Cerebellar nuclear complex (tissue), 1 donor: Measurements from ENCODE around the gene DSN1.
"Not testable (repeated sequence)": the region's sequence is repeated elsewhere in the genome, so short reads cannot be mapped to it uniquely, and the experiment has no call there.

Experiments used
- DNase-seq, 2 experiments: peaks; one replicate each; lab custom pipeline; 2025; lab: John Stamatoyannopoulos, UW

The DSN1 gene, protein sequence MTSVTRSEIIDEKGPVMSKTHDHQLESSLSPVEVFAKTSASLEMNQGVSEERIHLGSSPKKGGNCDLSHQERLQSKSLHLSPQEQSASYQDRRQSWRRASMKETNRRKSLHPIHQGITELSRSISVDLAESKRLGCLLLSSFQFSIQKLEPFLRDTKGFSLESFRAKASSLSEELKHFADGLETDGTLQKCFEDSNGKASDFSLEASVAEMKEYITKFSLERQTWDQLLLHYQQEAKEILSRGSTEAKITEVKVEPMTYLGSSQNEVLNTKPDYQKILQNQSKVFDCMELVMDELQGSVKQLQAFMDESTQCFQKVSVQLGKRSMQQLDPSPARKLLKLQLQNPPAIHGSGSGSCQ

DNA sequence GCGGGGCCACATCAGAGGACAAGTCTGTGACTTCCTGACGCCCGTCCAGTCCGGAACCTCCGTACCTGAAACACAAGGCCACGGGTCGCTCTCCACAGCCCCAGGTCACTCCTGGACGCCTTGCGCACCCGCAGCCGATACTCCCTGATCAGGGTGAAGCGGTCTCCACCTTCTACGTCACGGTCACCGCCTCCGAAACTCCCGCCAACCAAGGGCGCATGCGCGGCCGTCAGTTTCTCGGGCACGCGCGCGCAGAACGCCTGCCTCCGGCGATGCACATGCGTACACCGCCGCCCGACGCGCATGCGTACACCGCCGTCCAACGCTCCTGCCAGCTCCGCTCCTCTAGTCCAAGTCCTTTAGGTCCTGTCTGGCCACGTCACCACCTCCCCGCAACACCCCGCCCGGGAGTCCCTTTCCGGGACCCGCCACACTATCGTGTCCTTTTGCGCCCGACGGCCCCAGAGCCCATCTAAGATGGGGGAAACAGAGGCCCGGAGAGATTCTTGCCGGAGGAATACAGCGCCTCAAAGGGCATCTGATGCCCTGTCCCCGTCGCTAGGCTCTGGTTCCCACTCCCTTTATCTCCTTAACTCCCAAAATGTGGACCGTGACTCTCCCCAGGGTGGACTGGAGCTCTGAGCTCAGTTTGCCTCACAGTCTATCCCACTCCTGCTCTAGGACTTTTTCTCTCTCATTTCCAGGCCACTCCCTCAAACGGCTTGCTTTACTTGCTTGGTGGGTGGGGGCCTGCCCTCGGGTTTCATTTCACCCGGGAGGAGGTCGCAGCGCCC is at the start of gene DSN1:
DSN1 (minus strand) TSS at position 167 of the 794 bp plus-strand sequence. CDS start 2,305 bp downstream, outside the sequence.
- DNase-seq = peak in 1 of 2 experiments; percentile 63

DNA sequence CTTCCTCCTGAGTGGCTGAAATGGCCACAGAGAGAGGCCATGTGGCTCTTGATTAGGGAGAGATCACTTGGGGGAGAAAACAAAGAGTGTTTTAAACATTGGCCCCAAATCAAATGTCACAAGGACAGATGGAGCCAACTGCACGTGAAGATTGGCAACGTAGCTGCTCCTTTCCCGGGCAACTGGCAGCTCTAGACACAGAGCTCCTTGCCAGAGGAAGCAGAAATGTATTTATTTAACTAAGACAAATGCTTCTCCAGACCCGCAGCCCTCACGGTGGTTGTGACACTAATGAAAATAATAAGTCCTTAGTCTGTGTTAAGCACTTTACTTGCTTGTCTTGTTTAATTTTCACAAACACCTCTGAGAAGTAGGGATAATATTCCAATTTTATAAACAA is 49.6 kb upstream of the DSN1 start:
- peak; percentile 48 to 76 for DNase-seq

DNA sequence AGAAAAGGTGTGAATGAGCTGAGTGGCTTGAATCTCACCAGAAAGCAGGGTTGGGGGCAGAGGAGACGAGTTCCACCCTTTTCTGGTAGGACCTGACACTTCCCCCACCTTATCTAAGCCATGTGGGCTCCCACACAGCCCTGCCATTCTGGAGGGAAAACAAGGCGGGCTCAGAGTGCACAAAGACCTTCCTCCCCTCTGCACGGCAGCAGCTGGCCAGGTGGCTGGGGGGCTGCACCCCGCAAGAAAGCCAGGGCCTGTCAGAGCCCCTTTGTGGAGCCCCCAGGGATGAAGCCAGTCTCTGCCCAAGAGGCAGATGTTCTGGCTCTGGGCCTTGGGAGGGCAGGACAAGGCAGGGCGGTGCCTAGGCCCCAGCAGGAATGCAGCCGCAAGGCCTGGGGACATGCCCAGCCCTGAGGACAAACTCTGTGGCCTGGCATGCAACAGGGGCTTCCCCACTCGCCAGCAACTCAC is 48.4 kb upstream of the DSN1 start:
- no peak for DNase-seq

DNA sequence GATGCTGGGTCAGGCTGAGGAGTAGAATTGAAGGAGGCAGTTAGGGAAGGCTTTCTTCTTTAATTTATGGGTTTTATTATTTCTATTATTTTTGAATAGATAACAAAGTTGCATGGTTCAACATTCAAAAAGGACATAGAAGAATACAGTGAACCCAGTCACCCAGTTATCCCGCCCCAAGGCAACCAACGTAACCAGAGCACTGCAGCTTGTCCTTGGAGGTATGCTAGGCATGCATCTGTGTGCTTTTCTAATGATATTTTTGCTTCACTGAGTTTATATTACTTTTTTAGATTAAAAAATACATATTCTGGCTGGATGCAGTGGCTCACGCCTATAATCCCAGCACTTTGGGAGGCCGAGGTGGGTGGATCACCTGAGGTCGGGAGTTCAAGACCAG is 47.4 kb upstream of the DSN1 start:
- DNase-seq = no peak

DNA sequence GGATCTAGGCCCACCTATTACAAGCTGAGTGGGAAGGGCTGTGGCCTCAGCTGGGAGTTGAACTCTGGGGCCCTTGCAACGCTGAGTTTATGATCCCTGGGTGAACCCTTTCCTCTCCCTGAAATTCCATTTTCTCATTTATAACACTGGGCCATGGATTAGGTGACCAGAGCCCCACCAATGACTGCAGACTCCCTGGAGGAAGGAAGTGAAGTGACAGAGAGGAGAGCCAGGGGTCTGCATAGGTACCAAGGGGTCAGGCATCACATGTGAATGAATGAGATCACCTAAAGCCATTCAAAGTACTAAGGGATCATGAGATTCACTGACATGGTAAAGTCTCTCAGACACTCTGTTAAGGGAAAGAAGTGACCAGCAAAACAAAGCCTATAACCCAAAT is 46.5 kb upstream of the DSN1 start:
- no peak for DNase-seq

DNA sequence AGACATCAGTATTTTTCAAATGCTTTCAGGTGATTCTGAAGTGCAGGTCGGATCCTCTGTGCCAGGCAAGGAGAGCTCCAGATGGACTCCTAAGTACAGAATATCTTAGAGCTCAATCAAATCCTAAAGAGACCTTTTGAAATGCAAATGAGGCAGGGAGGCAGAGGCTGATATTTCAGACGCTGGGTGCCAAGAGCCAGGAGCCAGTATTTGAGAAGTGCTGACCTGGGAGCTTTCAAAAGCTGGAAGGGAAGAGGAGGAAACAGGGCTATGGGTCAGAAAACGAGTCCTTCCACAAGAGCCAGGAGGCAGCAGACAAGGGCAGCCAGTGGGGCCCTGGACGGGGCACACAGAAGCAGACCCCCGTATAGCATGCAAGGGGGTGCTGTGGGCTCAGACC is 46.1 kb upstream of the DSN1 start:
- no peak for DNase-seq

DNA sequence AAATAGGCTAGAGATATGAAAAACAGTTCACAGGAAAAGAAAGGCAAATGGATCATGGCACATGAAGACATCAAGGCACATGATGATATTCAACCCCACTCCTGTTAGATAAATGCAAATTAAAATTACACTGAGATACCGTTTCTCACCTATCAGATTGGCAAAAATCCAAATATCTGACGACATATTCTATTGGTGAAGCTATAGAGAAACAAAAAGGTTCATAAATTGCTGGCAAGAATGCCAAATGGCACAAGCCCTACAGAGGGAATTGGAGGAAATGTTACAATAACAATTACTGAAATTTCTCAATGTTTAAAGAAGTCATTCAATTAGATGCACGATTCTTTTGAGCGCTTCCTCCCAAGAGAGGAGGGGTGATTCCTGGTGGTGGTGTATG is 45.3 kb upstream of the DSN1 start:
- no peak for DNase-seq

DNA sequence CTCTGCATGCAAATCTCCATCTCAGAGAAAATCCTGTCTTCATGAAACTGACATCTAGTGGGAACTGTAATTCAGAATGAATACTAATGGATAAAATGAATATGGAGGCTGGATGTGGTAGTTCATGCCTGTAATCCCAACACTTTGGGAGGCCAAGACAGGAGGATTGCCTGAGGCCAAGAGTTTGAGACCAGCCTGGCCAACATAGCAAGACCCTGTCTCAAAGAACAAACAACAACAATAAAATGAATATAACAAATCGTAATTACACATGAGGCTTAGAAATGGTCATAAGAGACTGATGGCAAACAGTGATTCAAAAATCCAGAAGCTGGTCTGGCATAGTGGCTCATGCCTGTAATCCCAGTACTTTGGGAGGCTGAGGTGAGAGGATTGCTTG is 44.6 kb upstream of the DSN1 start:
- DNase-seq = no peak

DNA sequence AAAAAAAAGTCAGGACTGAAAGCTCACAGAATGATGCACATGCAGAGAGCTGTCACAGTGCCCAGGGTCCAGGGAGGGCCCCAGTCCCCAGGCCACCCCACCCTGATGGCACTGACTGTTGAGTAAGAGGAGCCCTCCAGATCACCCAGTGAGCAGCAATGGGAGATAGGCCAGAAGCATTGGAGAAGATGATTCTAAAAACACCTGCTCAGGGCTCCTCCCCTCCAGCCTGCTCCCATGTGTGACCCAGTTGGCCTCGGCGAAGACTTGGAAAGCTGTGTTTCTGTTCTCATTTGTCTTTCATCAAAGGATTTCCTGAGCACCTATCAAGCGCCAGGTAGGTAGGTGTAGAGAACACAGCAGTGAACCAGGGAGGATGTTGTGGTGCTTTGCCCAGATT is 43.9 kb upstream of the DSN1 start:
- peak in 1 of 2 experiments; percentile 36 for DNase-seq

DNA sequence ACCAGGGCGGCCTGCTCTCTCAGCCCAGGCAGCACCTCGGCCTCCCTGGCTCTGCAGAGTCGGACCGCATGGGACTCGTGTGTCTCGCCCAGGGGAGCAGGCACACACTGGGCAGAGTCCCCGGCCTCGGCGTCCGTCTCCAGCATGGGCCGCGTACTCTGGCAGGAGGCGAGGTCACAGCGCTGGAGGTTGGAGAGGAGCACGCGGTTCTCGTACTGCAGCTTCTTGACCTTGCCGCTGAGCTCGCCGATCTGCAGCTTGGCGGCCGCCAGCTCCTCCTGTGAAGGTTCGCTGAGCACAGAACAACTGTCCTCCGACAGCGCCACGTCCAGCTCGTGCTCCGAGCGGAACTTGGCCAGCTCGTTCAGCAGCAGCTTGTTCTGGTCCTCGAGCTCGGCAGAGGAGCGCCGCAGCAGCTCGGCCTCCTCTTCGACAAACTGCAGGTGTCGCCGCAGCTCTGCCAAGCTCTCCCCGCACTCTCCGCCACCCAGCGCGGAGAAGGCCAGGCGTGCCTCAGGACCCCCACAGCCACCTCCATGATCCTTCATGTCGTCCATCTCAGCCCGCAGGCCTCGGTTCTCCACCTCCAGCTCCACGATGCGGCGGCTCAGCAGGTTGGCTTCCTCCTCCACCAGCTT is 42.0 kb upstream of the DSN1 start:
- no peak for DNase-seq

DNA sequence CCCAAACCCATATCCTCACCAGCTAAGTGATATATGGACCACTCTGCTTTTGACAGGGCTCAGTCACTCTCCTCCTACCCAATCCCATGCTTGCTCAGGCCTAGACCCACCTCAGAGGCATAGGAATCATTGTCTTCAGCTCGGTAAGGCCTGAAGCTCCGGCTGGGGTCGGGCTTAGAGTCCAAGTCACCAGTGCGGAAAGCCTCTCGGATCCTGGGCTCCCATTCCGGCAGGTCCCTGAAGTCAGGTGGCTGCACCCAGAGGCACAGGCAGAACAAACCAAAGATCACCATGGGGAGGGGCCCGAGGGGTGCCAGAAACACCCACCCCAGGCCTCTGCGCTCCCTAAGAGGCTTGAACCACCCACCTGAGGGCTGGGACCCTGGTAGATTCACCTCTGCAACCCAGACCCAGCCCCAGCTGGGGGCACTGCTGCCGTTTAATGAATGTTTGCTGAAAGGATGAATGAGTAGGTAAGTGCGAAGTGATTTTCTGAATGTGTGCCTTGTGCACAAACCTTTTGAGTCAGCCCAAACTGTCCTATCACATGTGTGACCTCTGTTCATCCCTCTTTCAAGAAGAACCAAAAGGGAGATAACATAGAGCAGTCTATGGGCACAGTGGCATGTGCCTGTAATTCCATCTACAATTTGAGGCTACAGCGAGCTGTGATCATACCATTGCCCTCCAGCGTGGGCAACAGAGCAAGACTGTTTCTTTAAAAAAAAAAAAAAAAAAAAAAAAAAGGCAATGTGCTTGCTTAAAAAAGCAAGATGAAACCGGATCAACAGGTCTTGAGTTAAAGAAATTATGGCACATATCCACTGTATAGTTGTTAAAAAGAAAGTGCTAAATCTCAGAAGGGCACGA is 39.3 kb upstream of the DSN1 start:
- no peak for DNase-seq

DNA sequence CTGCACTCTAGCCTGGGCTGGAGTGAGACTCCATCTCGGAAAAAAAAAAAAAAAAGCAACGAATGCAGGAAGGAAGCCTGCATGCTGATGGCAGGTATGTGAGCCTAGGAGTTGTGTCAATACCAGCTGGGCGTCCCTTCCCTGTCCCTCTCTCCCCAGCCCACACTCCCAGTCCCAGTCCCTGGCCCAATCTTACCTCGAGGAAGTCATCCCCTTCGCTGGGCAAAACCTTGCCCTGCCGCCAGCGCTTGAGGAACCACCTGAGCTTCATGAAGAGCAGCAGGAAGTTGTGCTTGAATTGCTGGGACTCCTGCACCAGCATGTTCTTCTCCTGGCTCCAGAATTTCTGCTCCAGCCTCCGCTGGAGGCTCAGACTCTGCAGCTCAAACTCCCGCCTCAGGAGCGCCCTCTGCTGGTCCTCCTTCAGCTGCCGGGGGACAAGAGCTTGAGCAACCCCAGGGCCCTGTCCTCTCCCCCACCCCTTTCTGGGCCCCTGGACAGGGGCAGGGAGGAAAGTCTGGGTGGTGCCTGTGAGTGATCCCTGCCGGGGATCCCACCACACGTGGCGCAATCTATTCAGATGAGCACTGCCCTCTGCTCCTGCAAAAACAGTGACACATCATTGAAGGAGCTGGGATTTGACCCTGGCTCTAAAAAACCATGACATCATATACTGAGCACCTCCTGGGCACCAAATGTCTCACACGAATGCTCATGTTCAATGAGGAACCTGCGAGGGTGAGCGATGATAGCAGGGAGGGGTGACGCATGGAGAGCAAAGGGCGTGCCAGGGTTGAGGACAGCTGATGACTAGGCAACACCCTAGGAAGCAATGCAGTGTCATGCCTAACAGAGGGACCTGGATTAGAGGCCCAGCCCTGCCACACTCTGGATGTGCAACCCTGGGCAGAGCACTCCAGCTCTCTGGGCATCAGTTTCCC is 35.0 kb upstream of the DSN1 start:
- DNase-seq = no peak

DNA sequence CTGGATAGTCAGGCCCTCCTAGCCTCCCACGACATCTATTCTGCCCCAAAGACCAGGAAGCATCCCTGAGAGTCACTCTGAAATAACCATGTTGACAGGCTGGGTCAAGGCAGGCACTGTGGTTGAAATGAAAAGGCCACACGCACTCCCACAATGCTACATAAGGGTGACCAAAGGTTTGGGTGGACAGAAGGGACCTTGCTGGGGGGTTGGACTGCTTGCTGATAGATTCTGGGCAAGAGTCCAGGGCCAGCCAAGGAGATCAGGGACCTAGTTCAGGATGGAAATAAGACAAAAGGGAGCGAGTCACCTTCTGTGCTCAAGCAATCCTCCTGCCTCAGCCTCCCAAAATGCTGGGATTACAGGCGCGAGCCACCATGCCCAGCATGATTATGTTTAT is 32.5 kb upstream of the DSN1 start:
- DNase-seq = peak in 1 of 2 experiments; percentile 58

DNA sequence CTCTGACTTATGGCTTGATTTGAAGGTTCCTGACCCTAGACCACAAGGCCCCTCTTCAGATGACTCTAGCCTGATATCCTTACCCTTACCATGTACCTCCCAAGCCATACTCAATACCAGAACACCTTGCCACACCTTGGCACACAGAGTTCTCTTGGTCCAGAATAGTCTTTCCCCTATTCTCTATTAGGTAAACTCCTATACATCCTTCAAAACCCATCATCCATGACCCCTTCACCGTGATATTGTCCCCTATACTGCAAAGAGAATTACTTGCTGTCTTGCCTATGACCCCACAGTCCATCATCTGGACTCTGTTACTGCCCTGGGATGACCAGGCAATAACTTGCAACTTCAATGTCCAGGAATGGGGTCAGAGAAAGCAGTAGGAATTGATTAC is 31.8 kb upstream of the DSN1 start:
- DNase-seq = no peak

DNA sequence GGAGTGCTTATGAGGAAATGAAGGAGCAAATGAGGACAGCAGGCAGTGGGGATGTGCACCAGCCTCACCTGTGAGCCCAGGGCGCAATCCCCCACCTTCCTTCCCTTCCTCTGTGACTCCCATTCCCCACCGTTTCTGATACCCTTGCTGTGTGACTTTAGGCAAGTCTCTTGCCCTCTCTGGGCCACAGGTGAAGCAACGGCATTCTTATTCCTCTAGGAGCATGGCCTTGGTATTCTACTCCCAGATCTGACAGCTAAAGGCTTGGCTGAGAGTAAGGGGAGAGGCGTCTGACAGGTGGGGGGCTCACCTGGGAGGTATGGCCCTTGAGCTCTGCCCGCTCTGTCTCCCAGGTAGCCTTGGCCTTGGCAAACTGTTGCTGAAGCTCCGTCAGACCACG is 30.9 kb upstream of the DSN1 start:
- no peak for DNase-seq

DNA sequence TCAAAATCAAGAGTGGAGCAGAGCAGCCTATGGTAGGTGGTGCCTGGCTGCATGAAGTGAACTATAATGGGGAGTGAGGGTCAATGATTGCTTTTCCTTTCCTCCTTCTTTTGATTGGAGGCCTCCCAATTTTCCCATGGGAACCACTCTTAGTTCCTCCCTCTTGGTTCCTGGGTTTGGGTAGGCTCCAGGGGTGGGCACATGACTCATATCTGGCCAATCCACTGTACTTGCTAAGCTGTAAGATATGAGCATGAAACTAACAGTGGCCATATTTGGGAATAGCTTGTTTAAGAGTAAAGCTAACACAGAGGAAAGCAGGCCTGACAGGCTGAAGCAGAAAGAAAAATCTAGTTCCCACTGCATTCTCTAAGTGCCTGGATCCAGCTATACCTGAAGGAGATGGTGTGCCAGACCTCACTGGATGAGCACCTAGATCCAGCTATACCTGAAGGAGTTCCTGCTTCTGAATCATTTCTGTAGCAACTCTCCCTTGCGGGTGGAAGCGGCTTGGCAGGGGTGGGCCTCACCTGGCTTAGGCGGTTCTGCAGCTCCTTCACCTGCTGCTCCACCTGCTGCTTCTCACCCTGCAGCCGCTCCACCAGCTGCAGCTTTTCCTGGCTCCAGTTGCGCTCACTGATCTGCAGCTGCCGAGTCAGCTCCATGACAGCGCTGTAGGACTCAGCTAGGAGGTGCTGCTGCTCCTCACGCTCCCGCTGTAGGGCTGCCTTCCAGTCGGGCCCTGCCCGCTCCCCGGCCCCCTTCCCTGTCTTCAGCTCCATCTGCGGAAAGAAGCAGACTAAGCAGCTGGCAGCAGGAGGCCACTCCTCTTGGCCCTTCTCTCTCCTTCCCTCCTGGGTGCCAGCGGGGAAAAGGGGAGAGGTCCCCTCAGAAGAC is 29.0 kb upstream of the DSN1 start:
- no peak for DNase-seq

DNA sequence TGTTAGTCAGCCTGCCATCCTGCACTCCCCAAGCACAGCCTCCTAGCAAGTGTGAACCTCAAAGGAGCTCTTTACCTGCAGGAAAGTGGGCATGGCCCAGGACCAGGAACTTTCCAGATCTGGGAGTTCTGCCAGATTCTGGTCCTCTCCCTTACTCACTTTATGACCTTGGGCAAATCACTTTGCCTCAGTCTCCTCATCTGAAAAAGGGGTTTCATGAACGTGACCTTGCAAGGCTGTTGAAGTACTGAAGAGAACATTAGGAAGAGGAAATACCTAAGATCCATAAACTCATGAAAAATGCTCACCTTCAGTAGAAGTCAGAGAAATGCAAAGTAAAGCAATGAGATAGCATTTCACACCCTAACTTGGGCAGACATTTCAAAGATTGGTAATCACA is 26.8 kb upstream of the DSN1 start:
- DNase-seq = no peak

DNA sequence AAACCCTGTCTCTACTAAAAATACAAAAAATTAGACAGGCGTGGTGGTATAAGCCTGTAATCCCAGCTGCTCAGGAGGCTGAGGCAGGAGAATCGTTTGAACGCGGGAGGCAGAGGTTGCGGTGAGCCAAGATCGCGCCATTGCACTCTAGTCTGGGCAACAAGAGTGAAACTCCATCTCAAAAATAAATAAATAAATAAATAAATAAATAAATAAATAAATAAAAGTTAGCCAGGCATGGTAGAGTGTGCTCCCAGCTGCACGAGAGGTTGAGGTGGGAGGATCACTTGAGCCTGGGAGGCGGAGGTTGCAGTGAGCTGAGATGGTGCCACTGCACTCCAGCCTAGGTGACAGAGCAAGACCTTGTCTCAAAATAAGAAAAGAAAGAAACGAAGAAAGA is 25.8 kb upstream of the DSN1 start:
- not testable (repeated sequence) for DNase-seq

DNA sequence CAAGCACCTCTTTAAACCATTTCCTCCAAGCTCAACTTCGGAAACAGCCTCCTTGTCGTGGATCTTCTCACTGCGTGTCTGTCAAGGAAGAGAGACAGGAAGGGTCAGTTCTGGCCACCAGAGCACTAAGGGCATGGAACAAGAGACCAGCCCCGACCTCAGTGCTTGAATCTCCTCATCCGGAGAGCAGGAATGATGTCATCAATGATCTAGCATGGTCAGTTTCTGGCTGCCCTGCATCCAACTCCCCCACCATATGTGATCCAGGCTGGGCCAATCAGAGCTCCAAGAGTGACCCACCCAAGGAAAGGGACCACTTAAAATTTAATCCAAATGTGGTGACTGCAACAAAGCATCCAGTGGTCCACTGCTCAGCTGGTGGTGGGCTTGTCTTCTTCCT is 23.3 kb upstream of the DSN1 start:
- DNase-seq = no peak

DNA sequence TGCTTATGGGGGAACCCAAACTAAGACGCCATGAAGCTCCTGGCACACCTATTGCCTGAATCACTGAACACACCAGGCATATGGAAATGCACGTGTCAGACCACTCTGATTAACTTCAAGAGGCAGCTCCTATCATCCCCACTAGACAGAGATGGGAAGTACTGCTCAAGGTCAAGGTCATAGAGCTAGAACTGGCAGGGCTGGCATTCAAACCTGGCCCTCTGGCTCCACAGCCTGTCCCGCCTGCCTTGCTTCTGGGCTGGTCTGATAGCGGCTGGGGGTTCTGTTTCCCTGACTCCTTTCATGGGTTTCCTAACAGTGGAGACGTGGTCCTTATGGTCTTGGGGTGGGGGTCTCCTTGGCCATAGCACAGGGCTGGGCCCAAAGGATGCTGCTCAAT is 22.6 kb upstream of the DSN1 start:
- no peak for DNase-seq
